Astrocyte (in vitro differentiated cells and primary cell): Measurements from ENCODE around the gene PPM1H. TPM values are rescaled to one million over a fixed set of nuclear protein-coding genes. Genes with fewer than 3 reads are reported as not detected.

Experiments used
- DNase-seq: peaks from one replicate; pipeline ENCODE4 v3.0.0-alpha.2; 2010; ENCODE audit warnings: low read depth
- FAIRE-seq: peaks from 2 replicates; lab custom pipeline; 2011; peaks lifted over from hg19 to GRCh38; lab: Jason Lieb, UNC
- H2AFZ ChIP-seq: 2 replicates; pipeline ENCODE4 v1.6.0; 2012; ENCODE audit warnings: low read depth, low read length, inconsistent platforms
- H3K27ac ChIP-seq: 2 replicates; pipeline ENCODE4 v1.5.1; 2011; ENCODE audit warnings: low read depth, low read length, inconsistent platforms
- H3K27me3 ChIP-seq: 2 replicates; pipeline ENCODE4 v1.6.0; 2011; ENCODE audit warnings: low read length, inconsistent platforms; ENCODE audit not compliant: insufficient read depth
- H3K36me3 ChIP-seq: 2 replicates; pipeline ENCODE4 v1.5.1; 2011; ENCODE audit warnings: low read length, inconsistent platforms; ENCODE audit not compliant: insufficient read depth
- H3K4me1 ChIP-seq: 2 replicates; pipeline ENCODE4 v1.5.1; 2011; ENCODE audit warnings: low read length, inconsistent platforms; ENCODE audit not compliant: insufficient read depth
- H3K4me2 ChIP-seq: 2 replicates; pipeline ENCODE4 v1.6.0; 2012; ENCODE audit warnings: low read length, inconsistent platforms
- H3K4me3 ChIP-seq: 2 replicates; pipeline ENCODE4 v1.5.1; 2011; ENCODE audit warnings: low read depth, mild to moderate bottlenecking, low read length, inconsistent platforms; ENCODE audit not compliant: insufficient read depth
- H3K79me2 ChIP-seq: 2 replicates; pipeline ENCODE4 v1.6.0; 2012; ENCODE audit warnings: mild to moderate bottlenecking, low read length, inconsistent platforms; ENCODE audit not compliant: insufficient read depth
- H3K9ac ChIP-seq: 2 replicates; pipeline ENCODE4 v1.6.0; 2012; ENCODE audit warnings: mild to moderate bottlenecking, low read length, inconsistent platforms
- H3K9me3 ChIP-seq: 2 replicates; pipeline ENCODE4 v1.5.1; 2012; ENCODE audit warnings: low read depth, mild to moderate bottlenecking, low read length, inconsistent platforms; ENCODE audit not compliant: insufficient read depth
- H4K20me1 ChIP-seq: 2 replicates; pipeline ENCODE4 v1.6.0; 2012; ENCODE audit warnings: low read length, inconsistent platforms; ENCODE audit not compliant: insufficient read depth
- H3K27ac Mint-ChIP-seq: one replicate; pipeline ENCODE4 v1.8.0; 2021; ENCODE audit warnings: mild to moderate bottlenecking, mixed read lengths; ENCODE audit not compliant: unreplicated experiment
- H3K27me3 Mint-ChIP-seq: one replicate; pipeline ENCODE4 v1.8.0; 2021; ENCODE audit warnings: low read depth, mixed read lengths; ENCODE audit not compliant: unreplicated experiment
- H3K36me3 Mint-ChIP-seq: one replicate; pipeline ENCODE4 v1.8.0; 2021; ENCODE audit warnings: low read depth, mixed read lengths; ENCODE audit not compliant: unreplicated experiment
- H3K4me1 Mint-ChIP-seq: one replicate; pipeline ENCODE4 v1.8.0; 2021; ENCODE audit warnings: low read depth, mixed read lengths; ENCODE audit not compliant: unreplicated experiment
- H3K4me3 Mint-ChIP-seq: one replicate; pipeline ENCODE4 v1.8.0; 2021; ENCODE audit warnings: mild to moderate bottlenecking, moderate library complexity, mixed read lengths; ENCODE audit not compliant: unreplicated experiment
- H3K9me3 Mint-ChIP-seq: one replicate; pipeline ENCODE4 v1.8.0; 2021; ENCODE audit warnings: mild to moderate bottlenecking, mixed read lengths; ENCODE audit not compliant: unreplicated experiment
- EZH2 ChIP-seq: IDR thresholded peaks from 2 replicates; pipeline ENCODE4 v1.6.1; 2012; ENCODE audit warnings: mild to moderate bottlenecking, low read length, inconsistent platforms; ENCODE audit not compliant: insufficient read depth
- total RNA-seq: library from RNA; stranded (reverse); gene quantifications from 2 replicates; pipeline ENCODE4 v1.2.1, GENCODE V29; 2021
- TF ChIP-seq, protein P1 (sequence below): IDR thresholded peaks from 2 replicates; pipeline ENCODE4 v1.5.1; 2011; ENCODE audit warnings: low read depth, mild to moderate bottlenecking, inconsistent platforms, low read length, moderate library complexity; ENCODE audit not compliant: insufficient read depth

The PPM1H gene
- total RNA-seq, 1 donor from 2014 or later: 7.8 TPM

GRCh38 chr12:62776997-62777396, 158.0 kb downstream of the PPM1H start:
- H3K4me3 Mint-ChIP-seq: no peak overlapping the region
- peaks cover 2% of the 10 kb centered on the region for H3K9me3 Mint-ChIP-seq

GRCh38 chr12:62776575-62776974, 158.4 kb downstream of the PPM1H start:
- TF ChIP-seq EZH2: no peak
- TF ChIP-seq, protein P1, sequence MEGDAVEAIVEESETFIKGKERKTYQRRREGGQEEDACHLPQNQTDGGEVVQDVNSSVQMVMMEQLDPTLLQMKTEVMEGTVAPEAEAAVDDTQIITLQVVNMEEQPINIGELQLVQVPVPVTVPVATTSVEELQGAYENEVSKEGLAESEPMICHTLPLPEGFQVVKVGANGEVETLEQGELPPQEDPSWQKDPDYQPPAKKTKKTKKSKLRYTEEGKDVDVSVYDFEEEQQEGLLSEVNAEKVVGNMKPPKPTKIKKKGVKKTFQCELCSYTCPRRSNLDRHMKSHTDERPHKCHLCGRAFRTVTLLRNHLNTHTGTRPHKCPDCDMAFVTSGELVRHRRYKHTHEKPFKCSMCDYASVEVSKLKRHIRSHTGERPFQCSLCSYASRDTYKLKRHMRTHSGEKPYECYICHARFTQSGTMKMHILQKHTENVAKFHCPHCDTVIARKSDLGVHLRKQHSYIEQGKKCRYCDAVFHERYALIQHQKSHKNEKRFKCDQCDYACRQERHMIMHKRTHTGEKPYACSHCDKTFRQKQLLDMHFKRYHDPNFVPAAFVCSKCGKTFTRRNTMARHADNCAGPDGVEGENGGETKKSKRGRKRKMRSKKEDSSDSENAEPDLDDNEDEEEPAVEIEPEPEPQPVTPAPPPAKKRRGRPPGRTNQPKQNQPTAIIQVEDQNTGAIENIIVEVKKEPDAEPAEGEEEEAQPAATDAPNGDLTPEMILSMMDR: no peak
- no peaks in the 10 kb centered on the region for H3K27me3 Mint-ChIP-seq
- DNase-seq (no peak), FAIRE-seq (no peak)
- Histone ChIP-seq H2AFZ (no peak overlapping the region), H3K4me2 (no peak overlapping the region), H3K9ac (no peak overlapping the region), H3K36me3 (no peaks in the 10 kb centered on the region), H3K4me1 (peaks cover 4% of the 10 kb centered on the region), H3K4me3 (no peak overlapping the region), H3K27ac (no peak overlapping the region), H3K79me2 (no peaks in the 10 kb centered on the region), H4K20me1 (no peaks in the 10 kb centered on the region), H3K27me3 (no peaks in the 10 kb centered on the region), H3K9me3 (no peaks in the 10 kb centered on the region)
- no peaks in the 10 kb centered on the region for H3K36me3 Mint-ChIP-seq
- peaks cover 2% of the 10 kb centered on the region for H3K9me3 Mint-ChIP-seq
- peaks cover 3% of the 10 kb centered on the region for H3K4me1 Mint-ChIP-seq
- H3K4me3 Mint-ChIP-seq: no peak overlapping the region
- H3K27ac Mint-ChIP-seq: no peak overlapping the region

More at GRCh38 chr12:62776997-62777396, 158.0 kb downstream of the PPM1H start:
- Histone ChIP-seq H4K20me1 (no peaks in the 10 kb centered on the region), H3K79me2 (no peaks in the 10 kb centered on the region), H3K27me3 (no peaks in the 10 kb centered on the region), H3K27ac (no peak overlapping the region), H3K36me3 (no peaks in the 10 kb centered on the region), H3K9me3 (no peaks in the 10 kb centered on the region), H3K9ac (no peak overlapping the region), H3K4me3 (no peak overlapping the region), H3K4me1 (peaks cover 4% of the 10 kb centered on the region), H3K4me2 (no peak overlapping the region), H2AFZ (no peak overlapping the region)
- TF ChIP-seq, protein P1: no peak
- no peak for TF ChIP-seq EZH2
- FAIRE-seq: no peak
- H3K4me1 Mint-ChIP-seq: peaks cover 3% of the 10 kb centered on the region
- H3K36me3 Mint-ChIP-seq: no peaks in the 10 kb centered on the region
- DNase-seq: no peak
- H3K27ac Mint-ChIP-seq: no peak overlapping the region
- no peaks in the 10 kb centered on the region for H3K27me3 Mint-ChIP-seq

DNA sequence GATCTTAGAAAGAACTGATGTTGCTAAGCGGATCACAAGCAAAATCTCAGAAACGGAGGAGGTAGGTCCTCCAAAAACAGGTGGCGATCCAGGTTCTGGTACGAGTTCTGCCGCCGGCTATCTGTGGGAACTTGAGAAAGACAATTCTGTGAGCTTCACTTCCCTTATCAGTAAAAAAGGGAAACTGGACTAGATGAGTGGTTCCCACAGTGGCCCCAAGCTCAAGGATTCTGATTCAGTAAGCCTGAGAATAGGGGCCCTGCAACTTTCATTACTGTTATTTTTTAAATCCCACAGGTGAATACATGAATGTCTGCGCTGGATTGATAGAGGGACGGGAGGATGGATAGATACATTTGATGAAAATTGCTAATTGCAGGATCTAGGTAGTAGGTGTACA, 160.2 kb downstream of the PPM1H start:
- no peaks in the 10 kb centered on the region for H4K20me1 ChIP-seq
- H3K36me3 ChIP-seq: no peaks in the 10 kb centered on the region
- H3K27ac ChIP-seq: no peak overlapping the region
- Mint-ChIP-seq H3K9me3 (peaks cover 2% of the 10 kb centered on the region), H3K27me3 (no peaks in the 10 kb centered on the region), H3K4me1 (peaks cover 3% of the 10 kb centered on the region), H3K27ac (no peak overlapping the region), H3K36me3 (no peaks in the 10 kb centered on the region), H3K4me3 (no peak overlapping the region)
- H3K27me3 ChIP-seq: no peaks in the 10 kb centered on the region
- TF ChIP-seq EZH2: no peak
- TF ChIP-seq, protein P1: no peak
- no peaks in the 10 kb centered on the region for H3K9me3 ChIP-seq
- no peaks in the 10 kb centered on the region for H3K79me2 ChIP-seq
- DNase-seq (no peak), FAIRE-seq (no peak)
- H3K4me1 ChIP-seq: peaks cover 4% of the 10 kb centered on the region
- H3K9ac ChIP-seq: no peak overlapping the region
- no peak overlapping the region for H3K4me3 ChIP-seq
- H3K4me2 ChIP-seq: no peak overlapping the region
- no peak overlapping the region for H2AFZ ChIP-seq
